Type B pancreatic cell (in vitro differentiated cells): Measurements from ENCODE around the gene TLL2. TPM values are rescaled to one million over a fixed set of nuclear protein-coding genes. Genes with fewer than 3 reads are reported as not detected.

Experiments used
- DNase-seq: peaks from one replicate; pipeline ENCODE4 v3.0.0; 2021; ENCODE audit warnings: mixed read lengths; ENCODE audit not compliant: unreplicated experiment; ENCODE audit errors: extremely low spot score
- H3K27ac Mint-ChIP-seq: 2 replicates; pipeline ENCODE4 v1.8.0; 2021; ENCODE audit warnings: mild to moderate bottlenecking, mixed read lengths
- H3K27me3 Mint-ChIP-seq: 2 replicates; pipeline ENCODE4 v1.8.0; 2021; ENCODE audit warnings: mixed read lengths
- H3K36me3 Mint-ChIP-seq: 2 replicates; pipeline ENCODE4 v1.8.0; 2021; ENCODE audit warnings: mixed read lengths
- H3K4me1 Mint-ChIP-seq: one replicate; pipeline ENCODE4 v1.8.0; 2021; ENCODE audit warnings: mixed read lengths; ENCODE audit not compliant: unreplicated experiment
- H3K4me3 Mint-ChIP-seq: 2 replicates; pipeline ENCODE4 v1.8.0; 2021; ENCODE audit warnings: mild to moderate bottlenecking, mixed read lengths
- H3K9me3 Mint-ChIP-seq: 2 replicates; pipeline ENCODE4 v1.8.0; 2021; ENCODE audit warnings: mixed read lengths
- total RNA-seq: library from RNA; stranded (reverse); gene quantifications from 2 replicates; pipeline ENCODE4 v1.2.1, GENCODE V29; 2021; ENCODE audit warnings: low replicate concordance
- TF ChIP-seq, protein P1 (sequence below): fragments of 200-600 bp; sonication (generic); conservative IDR thresholded peaks from 2 replicates; pipeline ENCODE4 v1.5.0; 2021; ENCODE audit warnings: antibody characterized with exemption, mild to moderate bottlenecking

The TLL2 gene
- total RNA-seq, 1 donor from 2014 or later = 0.85 TPM

DNA sequence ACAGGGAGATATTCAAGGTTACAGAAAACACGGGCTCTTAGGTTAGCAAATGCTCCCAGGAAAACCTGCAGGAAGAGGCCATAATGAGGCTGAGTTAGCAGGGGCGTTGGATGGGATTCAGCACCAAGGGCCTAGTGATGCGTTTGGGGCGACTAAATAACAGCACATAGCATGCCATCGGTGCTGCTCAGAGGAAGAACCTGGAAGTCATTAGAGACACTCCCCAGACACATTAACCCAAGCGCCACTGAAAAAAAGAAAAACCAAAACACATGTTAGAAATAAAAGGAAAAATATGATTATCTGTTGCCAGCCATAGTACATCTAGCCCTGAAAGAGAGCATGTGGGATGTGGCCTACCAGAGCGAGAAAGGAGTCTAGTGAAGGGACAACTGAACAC is 126.1 kb downstream of the TLL2 start:
- DNase-seq = no peak
- H3K27ac Mint-ChIP-seq = no peak overlapping the region
- no peak overlapping the region for H3K4me3 Mint-ChIP-seq
- H3K9me3 Mint-ChIP-seq = peaks cover 2% of the 10 kb centered on the region
- no peaks in the 10 kb centered on the region for H3K36me3 Mint-ChIP-seq
- H3K27me3 Mint-ChIP-seq = peaks cover 31% of the 10 kb centered on the region
- TF ChIP-seq, protein P1, sequence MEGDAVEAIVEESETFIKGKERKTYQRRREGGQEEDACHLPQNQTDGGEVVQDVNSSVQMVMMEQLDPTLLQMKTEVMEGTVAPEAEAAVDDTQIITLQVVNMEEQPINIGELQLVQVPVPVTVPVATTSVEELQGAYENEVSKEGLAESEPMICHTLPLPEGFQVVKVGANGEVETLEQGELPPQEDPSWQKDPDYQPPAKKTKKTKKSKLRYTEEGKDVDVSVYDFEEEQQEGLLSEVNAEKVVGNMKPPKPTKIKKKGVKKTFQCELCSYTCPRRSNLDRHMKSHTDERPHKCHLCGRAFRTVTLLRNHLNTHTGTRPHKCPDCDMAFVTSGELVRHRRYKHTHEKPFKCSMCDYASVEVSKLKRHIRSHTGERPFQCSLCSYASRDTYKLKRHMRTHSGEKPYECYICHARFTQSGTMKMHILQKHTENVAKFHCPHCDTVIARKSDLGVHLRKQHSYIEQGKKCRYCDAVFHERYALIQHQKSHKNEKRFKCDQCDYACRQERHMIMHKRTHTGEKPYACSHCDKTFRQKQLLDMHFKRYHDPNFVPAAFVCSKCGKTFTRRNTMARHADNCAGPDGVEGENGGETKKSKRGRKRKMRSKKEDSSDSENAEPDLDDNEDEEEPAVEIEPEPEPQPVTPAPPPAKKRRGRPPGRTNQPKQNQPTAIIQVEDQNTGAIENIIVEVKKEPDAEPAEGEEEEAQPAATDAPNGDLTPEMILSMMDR = no peak
- H3K4me1 Mint-ChIP-seq = peaks cover 6% of the 10 kb centered on the region

DNA sequence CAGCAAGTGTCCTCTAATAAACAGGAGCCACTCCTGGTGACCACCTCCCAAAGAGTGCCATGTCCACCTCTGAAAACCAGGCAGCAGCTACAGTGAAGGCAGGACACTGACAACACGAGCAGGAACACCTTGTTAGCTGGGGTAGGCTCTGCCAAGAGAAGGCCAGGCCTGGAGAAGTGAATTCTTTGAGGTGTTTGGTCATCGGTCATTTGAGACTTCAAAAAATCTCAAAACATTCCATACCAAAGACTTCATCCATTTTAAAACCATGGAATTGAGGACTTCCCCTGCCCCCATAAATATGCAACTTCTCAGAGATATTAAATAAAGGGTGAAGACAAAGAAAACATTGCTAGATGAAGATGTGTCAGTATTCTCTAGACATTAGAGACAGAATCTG is 126.6 kb downstream of the TLL2 start:
- no peak overlapping the region for H3K27ac Mint-ChIP-seq
- H3K4me1 Mint-ChIP-seq = peaks cover 6% of the 10 kb centered on the region
- peaks cover 4% of the 10 kb centered on the region for H3K9me3 Mint-ChIP-seq
- H3K4me3 Mint-ChIP-seq = no peak overlapping the region
- peaks cover 30% of the 10 kb centered on the region for H3K27me3 Mint-ChIP-seq
- no peak for DNase-seq
- H3K36me3 Mint-ChIP-seq = no peaks in the 10 kb centered on the region
- TF ChIP-seq, protein P1 = no peak

DNA sequence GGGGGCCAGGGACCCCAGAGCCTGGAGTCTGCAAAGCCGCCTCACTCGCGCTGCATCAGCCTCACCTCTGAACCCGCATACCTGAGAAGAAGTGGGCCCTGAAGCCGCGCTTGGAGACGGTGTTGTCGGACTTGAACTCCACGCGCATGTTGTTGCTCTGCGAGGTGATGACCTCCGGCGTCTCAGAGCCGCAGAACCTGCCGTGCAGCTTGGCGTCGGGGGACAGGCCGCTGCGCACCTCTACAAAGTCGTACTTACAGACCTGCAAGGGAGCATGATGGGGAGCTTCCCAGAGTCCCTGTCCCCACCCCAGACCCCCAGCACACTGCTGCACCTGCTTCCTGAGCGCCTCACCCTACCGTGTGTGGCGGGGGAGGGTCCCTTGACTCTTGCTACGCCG is 129.2 kb downstream of the TLL2 start:
- no peaks in the 10 kb centered on the region for H3K36me3 Mint-ChIP-seq
- TF ChIP-seq, protein P1 = no peak
- H3K4me1 Mint-ChIP-seq = peaks cover 6% of the 10 kb centered on the region
- peaks cover 18% of the 10 kb centered on the region for H3K27me3 Mint-ChIP-seq
- no peak overlapping the region for H3K4me3 Mint-ChIP-seq
- no peak overlapping the region for H3K27ac Mint-ChIP-seq
- no peak for DNase-seq
- H3K9me3 Mint-ChIP-seq = peaks cover 4% of the 10 kb centered on the region

DNA sequence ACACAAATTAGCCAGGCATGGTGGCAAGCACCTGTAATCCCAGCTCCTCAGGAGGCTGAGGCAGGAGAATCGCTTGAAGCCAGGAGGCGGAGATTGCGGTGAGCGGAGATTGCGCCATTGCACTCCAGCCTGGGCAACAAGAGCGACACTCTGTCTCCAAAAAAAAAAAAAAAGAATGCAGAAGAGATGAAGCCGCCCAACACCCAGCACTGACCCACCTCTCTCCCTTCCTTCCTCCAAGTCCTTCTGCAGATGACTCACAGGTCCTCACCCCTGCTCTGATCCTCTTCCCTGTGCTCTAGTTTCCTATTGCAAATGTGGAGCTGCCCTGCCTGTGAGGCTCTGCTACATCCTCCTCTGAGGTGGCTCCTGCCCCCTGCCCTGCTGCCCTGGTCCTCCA is 132.9 kb downstream of the TLL2 start:
- Mint-ChIP-seq H3K4me1 (no peaks in the 10 kb centered on the region), H3K4me3 (no peak overlapping the region), H3K27ac (no peak overlapping the region), H3K9me3 (peaks cover 4% of the 10 kb centered on the region), H3K27me3 (peaks cover 11% of the 10 kb centered on the region), H3K36me3 (no peaks in the 10 kb centered on the region)
- TF ChIP-seq, protein P1 = no peak
- DNase-seq = no peak

DNA sequence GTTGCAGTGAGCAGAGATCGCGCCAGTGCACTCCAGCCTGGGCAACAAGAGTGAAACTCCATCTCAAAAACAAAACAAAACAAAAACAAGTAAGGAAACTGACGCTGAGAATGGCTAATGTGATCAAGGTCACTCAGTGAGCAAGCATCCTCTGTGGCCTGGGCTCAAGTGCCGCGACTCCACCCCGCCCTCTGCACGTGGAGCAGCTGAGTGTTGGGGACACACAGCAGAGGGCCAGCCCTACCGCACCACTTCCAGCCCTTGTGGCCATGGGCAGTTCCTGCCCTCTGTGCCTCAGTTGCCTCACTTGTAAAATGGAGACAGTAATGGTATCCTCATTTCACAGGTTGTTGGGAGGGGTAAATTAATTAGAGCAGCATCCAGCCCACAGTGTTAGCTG is 134.0 kb downstream of the TLL2 start:
- H3K4me1 Mint-ChIP-seq = peaks cover 3% of the 10 kb centered on the region
- DNase-seq = no peak
- peaks cover 4% of the 10 kb centered on the region for H3K9me3 Mint-ChIP-seq
- no peak overlapping the region for H3K27ac Mint-ChIP-seq
- peaks cover 18% of the 10 kb centered on the region for H3K27me3 Mint-ChIP-seq
- no peaks in the 10 kb centered on the region for H3K36me3 Mint-ChIP-seq
- no peak overlapping the region for H3K4me3 Mint-ChIP-seq
- TF ChIP-seq, protein P1 = no peak

DNA sequence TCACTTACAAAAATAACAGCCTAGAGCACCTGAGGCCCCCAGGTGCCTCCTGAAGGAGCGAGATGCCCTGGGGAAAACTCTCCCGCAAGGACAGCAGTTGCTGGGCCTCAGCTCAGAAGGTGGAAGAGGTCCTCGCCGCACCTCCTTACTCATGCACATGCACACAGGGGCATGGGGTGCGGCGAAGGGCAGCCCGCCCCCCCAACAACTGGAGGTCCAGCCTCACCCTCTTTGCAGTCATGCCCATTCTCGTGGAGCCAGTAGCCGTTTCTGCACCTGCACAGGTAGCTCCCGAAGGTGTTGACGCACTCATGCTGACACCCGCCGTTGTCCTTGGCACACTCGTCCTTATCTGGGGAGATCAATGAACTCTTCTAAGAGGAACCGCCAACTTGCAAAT is 135.0 kb downstream of the TLL2 start:
- Mint-ChIP-seq H3K27me3 (peaks cover 25% of the 10 kb centered on the region), H3K27ac (no peak overlapping the region), H3K4me3 (no peak overlapping the region), H3K9me3 (peaks cover 4% of the 10 kb centered on the region), H3K36me3 (no peaks in the 10 kb centered on the region), H3K4me1 (peaks cover 3% of the 10 kb centered on the region)
- TF ChIP-seq, protein P1 = no peak
- DNase-seq = no peak
